GM12892 (cell line): ENCODE data around the gene RBM20.

Experiments
- POLR2A ChIP-seq: IDR thresholded peaks from 2 replicates; pipeline ENCODE4 v1.6.1; 2011; ENCODE audit warnings: low read depth, low read length, control low read depth
- POLR2AphosphoS5 ChIP-seq: IDR thresholded peaks from 2 replicates; pipeline ENCODE4 v1.6.1; 2011; ENCODE audit warnings: low read depth, low read length, control low read depth
- TAF1 ChIP-seq: IDR thresholded peaks from 2 replicates; pipeline ENCODE4 v1.6.1; 2011; ENCODE audit warnings: low read depth, mild to moderate bottlenecking, control low read depth, low read length, borderline replicate concordance

- TF ChIP-seq TAF1 (no peak), POLR2A (no peak), POLR2AphosphoS5 (no peak)
Observed at GRCh38 chr10:110686949-110687348, 42.8 kb downstream of the RBM20 start.
